ENCODE data around the gene PLEKHA6. TPM values are rescaled to one million over a fixed set of nuclear protein-coding genes. Genes with fewer than 3 reads are reported as not detected.
"Not testable (repeated sequence)": the region's sequence is repeated elsewhere in the genome, so short reads cannot be mapped to it uniquely, and the experiment has no call there.

The PLEKHA6 gene
- total RNA-seq, 1 donor from 2014 or later = 61.5 TPM

DNA sequence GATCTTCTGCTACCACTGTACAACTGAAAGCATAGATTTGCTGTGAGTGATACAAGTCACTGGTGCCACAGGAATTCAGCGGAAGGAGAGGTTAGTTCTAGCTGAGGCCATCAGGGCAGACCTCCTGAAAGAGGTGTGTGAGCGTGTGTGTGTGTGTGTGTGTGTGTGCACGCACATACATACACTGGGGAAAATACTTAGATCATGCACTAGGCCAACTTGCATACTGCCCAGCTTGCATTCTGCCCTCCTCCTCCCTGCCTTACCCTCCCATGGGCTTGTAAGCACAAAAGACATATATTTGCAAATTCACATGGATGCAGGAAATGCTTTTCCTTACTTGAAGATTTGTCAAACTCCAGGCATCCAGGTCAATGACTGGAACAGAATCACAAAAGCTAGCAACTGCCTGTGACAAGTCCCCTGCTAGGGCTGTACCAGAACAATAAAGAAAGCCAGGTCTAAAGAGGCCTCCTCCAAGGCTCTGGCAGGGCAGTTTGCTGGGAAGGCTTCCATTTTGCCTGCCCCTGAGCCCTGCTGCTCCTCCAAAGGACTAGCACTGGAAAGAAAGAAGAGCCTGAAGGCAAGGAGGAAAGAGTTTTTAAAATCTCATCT lies 23.2 kb downstream of the PLEKHA6 start:
- no peak for DNase-seq (ENCODE audit: low spot score)

DNA sequence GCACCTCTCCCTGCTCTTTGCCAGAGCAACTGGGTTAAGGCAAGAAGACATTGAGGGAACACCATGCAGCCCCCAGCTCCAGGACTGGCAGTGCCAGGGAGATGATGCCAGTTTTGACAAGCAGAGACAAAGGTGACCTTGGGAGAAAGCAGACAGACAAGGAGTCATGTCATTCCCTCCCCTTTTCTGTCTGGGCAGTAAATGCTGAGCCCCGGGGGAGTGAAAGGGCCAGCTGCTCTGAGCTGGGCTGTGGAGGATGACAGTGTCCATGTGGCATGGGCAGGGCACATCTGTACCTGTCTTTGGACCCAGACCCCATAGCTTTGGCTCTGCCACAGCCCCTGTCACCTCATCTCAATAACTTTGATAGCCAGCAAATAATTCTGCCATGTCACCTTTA lies 24.2 kb downstream of the PLEKHA6 start:
- no peak for DNase-seq (ENCODE audit: low spot score)

DNA sequence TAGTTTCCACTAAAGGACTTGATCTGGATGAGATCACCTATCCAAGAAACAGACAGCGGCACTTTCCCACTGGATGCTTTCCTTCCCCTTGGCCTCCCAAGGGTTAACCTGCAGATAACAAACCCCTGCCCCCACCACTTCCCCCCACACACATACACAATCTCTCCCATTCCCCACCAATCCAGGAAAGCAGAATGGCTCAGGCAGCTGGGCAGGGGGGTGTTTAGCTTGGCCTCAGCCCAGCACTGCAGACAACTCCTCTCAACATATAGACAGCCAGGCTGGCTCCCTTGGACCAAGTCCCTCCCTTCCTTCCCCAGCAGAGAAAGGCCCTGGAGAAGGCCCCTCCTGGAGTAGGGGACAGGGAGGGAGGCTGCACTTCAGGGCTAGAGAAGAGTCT lies 24.6 kb downstream of the PLEKHA6 start:
- DNase-seq (ENCODE audit: low spot score) = no peak

DNA sequence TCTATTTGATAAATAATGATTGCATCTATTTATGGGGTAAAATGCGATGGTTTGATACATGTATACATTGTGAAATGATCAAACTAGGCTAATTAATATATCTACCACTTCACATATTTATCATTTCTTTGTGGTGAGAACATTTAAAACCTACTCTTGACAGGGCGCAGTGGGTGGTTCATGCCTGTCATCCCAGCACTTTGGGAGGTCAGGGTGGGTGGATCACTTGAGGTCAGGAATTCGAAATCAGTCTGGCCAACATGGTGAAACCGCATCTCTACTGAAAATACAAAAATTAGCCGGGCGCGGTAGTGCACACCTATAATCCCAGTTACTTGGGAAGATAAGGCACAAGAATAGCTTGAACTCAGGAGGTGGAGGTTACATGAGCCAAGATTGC lies 25.3 kb downstream of the PLEKHA6 start:
- no peak for DNase-seq (ENCODE audit: low spot score)

DNA sequence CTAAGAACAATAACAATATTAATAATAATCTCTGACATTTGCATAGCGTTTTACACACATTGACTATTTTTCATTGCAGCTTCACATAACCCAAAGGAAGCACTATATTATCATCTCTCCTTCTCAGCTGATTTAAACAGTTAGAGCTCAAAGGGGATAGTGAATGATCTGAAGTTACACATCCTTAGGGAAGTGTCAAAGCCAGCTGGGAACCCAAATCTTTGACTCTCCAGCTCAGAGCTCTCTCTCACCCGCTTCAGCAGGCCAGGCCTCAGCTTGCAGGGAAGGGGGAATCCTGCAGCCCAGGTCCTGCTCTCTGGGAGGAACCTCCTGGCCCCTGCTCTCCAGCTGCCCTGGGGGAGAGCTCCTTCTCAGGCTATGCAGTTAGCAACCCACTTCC lies 26.3 kb downstream of the PLEKHA6 start:
- no peak for DNase-seq (ENCODE audit: low spot score)

DNA sequence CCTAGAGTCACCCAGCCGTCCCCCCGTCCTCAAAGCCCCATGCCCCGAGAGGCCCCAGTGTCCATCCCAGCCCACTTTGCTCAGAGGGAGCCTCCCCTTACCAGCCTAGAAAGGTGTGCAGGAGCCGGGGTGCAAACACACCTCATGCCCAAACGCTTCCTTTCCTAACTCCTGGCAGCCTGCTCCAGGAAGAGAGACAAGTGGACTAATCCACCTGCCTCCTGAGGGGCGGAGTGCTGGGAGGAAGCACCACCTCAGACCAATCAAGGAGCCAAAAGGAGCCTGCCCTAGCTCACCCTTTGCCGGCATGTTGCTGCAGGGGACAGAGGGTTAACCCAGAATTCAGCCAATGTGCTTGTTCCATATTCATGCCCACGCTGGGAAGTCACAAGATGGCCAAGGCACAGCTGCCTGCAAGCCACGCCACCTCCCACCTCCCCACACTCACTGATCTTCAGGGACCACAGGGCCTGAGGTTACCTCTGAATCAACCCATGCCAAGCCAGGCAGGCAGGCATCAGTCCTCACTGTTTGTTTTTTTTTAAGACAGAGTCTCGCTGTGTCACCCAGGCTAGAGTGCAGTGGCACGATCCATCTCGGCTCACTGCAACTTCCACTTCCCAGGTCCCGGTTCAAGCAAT lies 27.8 kb downstream of the PLEKHA6 start:
- peak; percentile 63 for DNase-seq (ENCODE audit: low spot score)

DNA sequence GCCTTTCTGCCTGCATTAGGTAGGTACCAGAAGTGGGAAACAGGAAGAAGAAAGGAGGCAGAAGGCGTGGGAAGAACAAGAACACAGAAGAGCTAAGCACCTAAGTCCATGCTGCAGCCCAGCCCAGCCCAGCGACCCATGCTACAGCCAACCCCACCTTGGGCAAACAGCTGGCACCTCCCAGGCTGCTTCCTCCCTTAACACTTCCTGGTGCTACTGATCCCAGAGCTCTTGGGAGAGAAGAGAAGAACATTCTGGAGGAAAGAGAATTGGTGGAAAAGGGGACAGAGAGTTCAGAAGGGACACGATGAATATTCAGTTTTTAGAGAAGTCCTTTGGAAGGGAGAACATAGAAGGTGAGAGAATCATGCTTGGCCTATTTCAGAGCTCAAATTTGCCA lies 28.5 kb downstream of the PLEKHA6 start:
- DNase-seq (ENCODE audit: low spot score) = peak; percentile 68

DNA sequence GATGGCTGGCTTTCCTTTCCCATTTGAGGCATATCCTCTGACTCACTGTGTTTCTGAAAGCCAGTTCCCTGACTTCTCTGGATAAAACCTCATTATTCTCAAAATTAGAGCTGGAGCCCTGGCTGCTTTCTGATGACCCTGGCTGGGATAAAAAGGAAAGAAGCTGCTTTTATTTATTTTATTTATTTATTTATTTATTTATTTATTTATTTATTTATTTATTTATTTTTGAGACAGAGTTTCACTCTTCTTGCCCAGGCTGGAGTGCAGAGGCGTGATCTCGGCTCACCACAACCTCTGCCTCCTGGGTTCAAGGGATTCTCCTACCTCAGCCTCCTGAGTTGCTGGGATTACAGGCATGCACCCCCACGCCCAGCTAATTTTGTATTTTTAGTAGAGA lies 31.9 kb downstream of the PLEKHA6 start:
- not testable (repeated sequence) for DNase-seq (ENCODE audit: low spot score)

DNA sequence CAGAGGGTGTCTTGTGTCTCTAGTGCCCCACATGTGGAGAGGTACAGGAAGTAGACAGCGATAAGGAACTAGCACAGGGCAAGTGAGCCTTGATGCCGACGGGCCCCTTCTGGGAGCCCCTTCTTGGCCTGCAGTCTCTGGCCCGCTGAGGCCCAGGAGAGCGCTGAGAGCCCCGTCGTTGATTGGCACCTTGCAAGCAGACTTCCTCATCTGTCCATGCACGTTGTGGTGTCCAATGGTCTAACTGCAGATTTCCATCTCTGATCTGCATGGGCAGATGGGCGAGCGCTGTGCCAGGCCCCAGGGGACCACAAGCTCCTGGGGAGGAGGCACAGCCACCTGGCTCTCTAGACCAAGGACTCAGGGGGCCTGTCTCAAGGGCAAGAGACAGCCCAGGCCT lies 32.4 kb downstream of the PLEKHA6 start:
- DNase-seq (ENCODE audit: low spot score) = no peak

DNA sequence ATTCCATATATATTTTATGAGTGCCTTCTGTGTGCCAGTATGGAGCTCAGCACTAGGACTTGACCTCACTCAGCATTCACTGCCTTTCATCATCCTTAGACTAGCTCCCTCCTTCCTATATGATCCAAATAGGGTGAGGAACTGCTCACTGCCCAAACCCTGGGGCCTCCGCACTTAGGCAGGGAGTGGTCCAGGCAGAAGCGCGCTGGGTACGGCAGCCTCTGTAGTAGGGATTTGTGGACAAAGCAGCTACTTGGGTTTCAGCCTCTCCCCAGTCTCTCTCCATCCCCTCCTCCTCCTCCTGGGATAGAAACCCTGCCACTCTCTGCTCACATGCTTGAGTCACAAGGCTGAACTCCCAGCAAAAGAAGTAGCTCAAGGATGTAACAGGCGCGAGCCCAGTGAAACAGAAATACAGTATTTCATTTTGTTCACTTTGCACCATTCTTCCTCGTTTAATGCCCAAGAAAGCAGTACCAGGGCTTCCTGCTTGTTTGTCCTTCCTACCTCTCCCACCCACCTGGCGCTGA lies 32.9 kb downstream of the PLEKHA6 start:
- no peak for DNase-seq (ENCODE audit: low spot score)

DNA sequence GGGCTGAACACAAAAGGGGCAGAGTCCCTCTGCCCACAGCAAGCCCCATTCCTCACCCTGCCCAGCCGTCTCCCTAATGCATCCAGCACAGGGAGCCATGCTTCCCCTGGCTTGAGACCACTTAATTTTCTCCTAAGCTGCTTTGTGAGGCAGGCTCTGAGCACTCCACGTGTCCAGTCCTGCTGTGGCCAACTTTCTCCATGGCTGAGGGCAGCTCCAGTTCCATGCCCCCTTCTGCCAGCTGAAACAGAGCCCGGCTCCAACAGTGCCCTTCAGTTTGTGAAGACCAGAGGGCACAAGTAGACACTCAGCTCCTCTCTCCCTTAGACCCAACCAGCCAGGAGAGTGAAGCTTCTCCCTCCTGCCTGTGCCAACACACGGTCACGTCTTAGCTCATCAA lies 33.8 kb downstream of the PLEKHA6 start:
- DNase-seq (ENCODE audit: low spot score) = no peak

DNA sequence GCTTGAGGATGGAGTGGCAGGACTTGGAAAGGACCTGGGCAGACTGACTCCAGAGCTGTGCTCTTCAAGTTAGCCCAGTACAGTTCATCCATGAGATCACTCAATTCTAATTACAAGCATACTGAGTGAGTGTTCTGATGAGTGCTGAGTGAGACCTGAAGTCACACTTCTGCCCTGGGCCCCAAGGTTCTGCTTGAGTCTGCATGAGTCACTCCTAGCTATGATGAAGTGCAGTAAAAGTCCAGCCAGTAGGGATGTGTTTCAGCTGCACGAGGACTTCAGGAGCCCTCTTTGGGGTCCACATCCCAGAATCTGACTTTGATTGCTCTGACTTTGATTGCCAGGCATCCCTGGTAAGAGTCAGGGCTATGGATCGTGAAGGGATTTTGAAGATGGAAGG lies 35.8 kb downstream of the PLEKHA6 start:
- DNase-seq (ENCODE audit: low spot score) = no peak

DNA sequence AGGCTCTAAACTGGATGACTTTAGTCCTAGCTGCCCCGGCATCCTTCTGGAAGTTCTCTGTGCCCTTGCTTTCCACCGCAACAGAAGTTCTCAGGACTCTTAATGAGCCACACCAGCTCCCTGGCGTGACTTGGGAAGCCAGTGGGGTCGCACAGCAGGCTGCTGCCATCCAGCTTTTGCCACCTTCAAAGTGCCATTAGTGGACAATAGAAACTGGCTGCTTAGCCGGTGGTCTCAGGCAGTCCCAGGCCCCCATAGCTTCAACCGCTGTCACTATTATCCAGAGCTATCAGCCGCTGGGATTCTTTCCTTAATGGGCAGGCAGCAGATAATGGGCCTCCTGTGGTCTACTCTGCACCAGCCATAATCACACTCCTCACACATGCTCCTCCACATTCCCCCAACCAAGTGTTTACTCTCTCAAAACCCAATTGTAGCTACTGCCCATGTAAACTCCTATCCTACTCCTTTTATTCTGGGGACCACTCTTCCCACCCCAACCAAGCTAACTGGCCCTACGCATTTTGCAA lies 37.3 kb downstream of the PLEKHA6 start:
- no peak for DNase-seq (ENCODE audit: low spot score)

DNA sequence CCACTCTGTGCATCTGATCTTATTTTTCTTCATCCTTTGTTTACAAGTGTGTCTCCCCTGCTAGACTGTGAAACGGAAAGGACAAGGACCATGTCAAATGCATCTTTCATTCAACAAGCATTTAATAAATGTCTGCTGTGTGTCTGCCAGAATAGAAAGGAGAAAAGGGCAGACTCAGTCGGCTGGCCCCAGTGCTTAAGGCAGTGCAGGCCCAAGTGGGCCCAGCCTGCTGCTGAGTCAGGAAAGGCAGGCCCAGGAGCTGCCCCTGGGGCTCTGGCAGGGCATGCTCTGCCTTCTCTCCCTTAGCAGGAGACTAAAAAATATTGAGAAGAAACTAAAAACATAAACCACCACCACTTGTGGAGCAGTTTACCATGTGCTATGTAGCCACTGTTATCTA lies 38.1 kb downstream of the PLEKHA6 start:
- DNase-seq (ENCODE audit: low spot score) = no peak

DNA sequence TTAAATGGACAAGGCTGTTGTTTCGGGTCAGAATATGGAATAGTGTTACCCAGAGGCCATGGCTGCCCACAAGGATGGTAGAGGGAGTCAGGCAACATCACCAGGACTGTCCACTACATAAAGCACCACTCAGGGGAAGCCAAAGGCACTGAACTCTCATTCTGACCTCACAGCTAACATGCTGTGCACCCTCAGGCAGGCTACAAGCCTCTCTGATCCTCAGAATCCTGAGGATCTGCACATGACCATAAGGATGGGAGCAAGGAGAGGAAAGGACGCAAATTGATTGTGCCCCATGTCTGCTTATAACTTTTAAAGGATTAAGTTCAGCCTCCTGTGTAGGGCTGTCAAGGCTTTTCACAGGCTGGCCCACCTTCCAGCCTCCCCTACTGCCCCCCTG lies 38.7 kb downstream of the PLEKHA6 start:
- DNase-seq (ENCODE audit: low spot score) = no peak

DNA sequence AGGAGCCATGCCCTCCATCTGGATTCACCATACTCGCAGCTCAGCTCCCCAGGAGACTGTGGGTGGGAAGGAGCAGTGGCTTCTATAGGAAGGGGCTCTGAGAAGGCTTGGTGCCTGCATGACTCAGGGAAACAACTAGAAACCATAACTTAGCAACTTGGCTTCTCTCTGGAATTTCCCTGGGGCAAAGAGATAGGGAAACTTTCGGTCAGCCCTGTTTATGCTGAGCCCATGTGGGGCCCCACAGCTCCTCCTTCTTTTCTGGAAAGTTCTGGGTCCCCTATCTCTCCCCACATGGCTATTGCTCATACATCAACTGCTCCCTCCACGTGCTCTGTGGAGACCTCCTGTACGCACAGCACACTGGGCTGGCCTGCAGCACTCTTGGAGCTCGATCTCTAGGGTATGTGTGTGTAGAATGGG lies 39.3 kb downstream of the PLEKHA6 start:
- no peak for DNase-seq (ENCODE audit: low spot score)

DNA sequence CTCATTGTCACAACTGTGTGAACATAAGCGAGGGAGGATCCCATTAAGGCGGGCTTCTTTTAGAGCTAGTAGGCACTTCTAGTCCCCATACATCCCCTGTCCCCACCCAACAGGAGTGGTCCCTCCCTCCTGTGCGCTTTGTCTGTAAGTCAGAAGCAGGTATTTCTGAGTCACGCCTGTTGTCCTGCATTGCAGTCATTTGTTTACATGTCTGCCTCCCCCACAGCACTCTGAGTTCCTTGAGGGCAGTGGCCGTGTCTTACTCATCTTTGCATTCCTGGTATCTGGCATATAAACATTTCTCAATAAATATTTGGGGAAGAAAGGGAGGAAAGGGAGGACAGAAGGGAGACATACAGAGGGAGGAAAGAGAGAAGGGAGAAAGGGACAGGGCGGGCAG lies 40.3 kb downstream of the PLEKHA6 start:
- peak; percentile 57 for DNase-seq (ENCODE audit: low spot score)

DNA sequence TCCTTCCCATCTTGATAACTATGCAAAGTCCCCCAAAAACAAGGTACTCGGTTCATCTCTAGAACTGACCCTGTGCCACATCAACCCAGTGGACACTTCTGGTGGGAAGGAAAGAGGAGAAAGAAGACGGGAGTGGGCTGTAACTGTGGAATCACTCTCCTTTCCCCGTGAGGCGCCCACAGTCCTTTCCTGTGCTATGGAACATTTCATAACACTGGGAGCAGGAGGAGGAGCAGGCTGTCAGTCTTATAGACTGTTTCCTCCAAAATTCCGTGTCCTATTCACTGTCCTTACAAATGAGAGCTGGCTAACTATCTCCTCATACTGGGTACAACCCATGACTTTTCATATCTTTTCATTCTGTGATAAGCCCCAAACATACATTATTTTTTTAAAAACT lies 40.7 kb downstream of the PLEKHA6 start:
- DNase-seq (ENCODE audit: low spot score) = no peak

DNA sequence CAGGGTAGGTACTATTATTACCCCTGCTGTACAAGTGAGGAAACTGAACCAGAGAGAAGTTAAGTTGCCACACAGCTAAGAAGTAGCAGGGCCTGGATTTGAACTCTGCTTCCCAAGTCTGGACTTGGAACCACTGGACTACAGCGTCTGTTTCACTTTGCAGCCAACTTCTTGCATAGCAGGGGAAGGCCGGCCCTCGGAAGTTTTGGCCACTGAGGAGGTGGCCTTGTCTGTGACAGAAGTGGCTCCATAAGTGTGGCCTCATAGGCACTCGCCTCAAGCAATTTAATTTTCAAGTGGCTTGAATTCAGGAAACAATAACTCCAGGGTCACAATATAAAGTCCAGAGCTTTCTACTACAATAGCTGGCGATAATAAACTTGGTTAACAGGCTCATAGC lies 41.4 kb downstream of the PLEKHA6 start:
- DNase-seq (ENCODE audit: low spot score) = no peak

DNA sequence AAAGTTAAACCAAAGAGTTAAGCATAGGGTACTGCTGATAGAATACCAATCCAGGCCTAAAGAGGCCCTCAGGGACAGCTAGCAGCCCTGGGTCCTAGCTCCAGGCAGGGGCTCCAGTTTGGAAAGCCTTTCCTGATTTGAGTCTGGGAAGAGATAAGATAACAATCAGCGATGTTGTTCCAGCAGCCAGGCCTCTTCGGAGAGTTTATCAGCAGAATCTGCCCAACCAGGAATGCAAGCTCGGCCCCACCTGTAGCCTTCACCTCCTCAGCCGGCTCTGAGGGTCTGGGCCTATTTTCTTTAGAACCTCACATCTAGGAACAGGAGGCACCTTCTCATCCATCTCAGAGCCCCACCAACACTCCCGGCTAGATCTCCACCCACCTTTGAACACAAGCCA lies 42.6 kb downstream of the PLEKHA6 start:
- DNase-seq (ENCODE audit: low spot score) = no peak

DNA sequence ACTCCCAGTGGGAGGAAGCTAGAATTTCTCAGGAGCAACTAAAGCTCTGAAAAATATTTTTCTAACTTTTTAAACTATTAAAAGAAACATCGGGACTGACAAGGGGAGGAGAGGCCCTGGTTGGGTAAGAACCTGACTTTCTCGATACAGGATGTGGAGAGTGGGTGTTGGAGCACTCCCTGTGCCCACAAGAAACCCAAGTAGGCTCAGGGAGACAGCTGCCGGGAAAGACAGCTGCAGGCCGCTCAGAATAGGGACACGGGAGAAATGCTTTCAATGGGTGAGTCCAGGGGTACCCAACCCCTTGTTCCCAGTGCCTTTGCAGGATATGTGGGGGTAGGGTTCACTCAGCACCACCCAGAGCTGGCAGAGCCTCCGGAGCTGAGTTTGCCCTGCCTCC lies 43.6 kb downstream of the PLEKHA6 start:
- DNase-seq (ENCODE audit: low spot score) = no peak

DNA sequence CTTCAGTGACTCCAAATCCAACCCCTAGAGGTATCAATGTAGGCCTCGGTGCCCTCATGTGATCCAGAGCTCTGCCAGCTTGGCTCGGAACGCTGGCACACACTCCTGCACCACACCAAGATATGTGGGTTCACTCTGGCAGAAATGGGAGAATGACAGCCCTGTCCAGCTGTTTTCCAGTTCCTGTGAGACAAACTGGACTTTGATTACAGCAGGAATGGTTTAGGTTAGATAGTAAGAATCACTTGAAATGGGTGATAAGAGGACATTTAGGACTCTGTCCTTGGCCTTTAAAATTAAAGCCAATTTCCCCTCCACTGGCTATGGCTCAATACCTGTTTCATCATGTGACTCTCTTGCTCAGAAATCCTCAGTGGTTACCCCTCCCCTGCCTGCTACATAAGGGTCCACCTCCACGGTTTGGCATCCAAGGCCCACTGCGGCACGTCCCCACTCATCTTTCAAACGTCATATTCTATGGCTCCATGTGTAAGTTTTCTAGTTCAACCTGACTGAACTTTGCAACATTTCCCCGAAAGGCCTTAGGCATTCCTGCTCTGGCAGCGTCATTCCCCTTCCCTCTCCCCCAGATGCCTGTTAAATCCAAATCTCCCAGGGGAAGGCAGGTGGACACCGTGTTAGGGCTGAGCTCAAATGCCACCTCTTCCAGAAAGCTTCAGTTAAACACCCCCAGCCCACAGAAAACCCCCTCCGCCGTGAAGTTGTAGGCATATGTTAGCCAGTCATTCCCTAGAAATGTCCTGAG lies 44.7 kb downstream of the PLEKHA6 start:
- no peak for DNase-seq (ENCODE audit: low spot score)

Measured in ureter (tissue), 1 donor.